ENCODE measurements around the gene PKIG. TPM values are rescaled to one million over a fixed set of nuclear protein-coding genes. Genes with fewer than 3 reads are reported as not detected.

PKIG gene
- total RNA-seq, 2 donors from 2014 or later: 60.9 to 81.1 TPM

- TF ChIP-seq POLR2AphosphoS5 (IDR thresholded peaks at IDR 0.05) (no peak), POLR2A (IDR thresholded peaks at IDR 0.05) (no peak), CTCF (IDR thresholded peaks at IDR 0.05) (no peak)
- intact Hi-C loops (cut with DNase I): no loop called here
- Histone ChIP-seq H3K4me1 (replicated peaks) (no peaks in the 10 kb centered on the region), H3K36me3 (no peaks in the 10 kb centered on the region), H3K27ac (peak overlapping the region; percentile 74), H3K27me3 (replicated peaks; ENCODE audit: insufficient read depth) (no peaks in the 10 kb centered on the region), H3K4me3 (no peak overlapping the region), H3K9me3 (no peaks in the 10 kb centered on the region)
- 92% methylated on average over 1 of the region's 1 CpG for WGBS
- no peak for DNase-seq (ENCODE audit: low spot score)
These were observed 864 bp upstream of the PKIG start for GRCh38 chr20:44581515-44581914.

- Histone ChIP-seq H3K9me3 (no peaks in the 10 kb centered on the region), H3K27me3 (replicated peaks; ENCODE audit: insufficient read depth) (no peaks in the 10 kb centered on the region), H3K4me3 (peak overlapping the region; percentile 20 to 24), H3K27ac (peak overlapping the region; percentile 74), H3K4me1 (replicated peaks) (no peaks in the 10 kb centered on the region), H3K36me3 (no peaks in the 10 kb centered on the region)
- intact Hi-C loops (cut with DNase I): no loop called here
- WGBS: 44% methylated on average over 1 of the region's 1 CpG
- TF ChIP-seq CTCF (IDR thresholded peaks at IDR 0.05): no peak
- no peak for TF ChIP-seq POLR2AphosphoS5 (IDR thresholded peaks at IDR 0.05)
- no peak for TF ChIP-seq POLR2A (IDR thresholded peaks at IDR 0.05)
- DNase-seq (ENCODE audit: low spot score): no peak
These were observed 778 bp downstream of the PKIG start for GRCh38 chr20:44583157-44583556.

GRCh38 chr20:44584162-44584561 lies 1.8 kb downstream of the PKIG start:
- DNase-seq (ENCODE audit: low spot score): no peak
- intact Hi-C loops (cut with DNase I): no loop called here
- Histone ChIP-seq H3K36me3 (no peaks in the 10 kb centered on the region), H3K27me3 (replicated peaks; ENCODE audit: insufficient read depth) (no peaks in the 10 kb centered on the region), H3K4me1 (replicated peaks) (no peaks in the 10 kb centered on the region), H3K4me3 (peak overlapping the region in 1 of 2 donors; percentile 20), H3K9me3 (no peaks in the 10 kb centered on the region), H3K27ac (peak overlapping the region; percentile 74)
- no peak for TF ChIP-seq POLR2A (IDR thresholded peaks at IDR 0.05)
- no peak for TF ChIP-seq POLR2AphosphoS5 (IDR thresholded peaks at IDR 0.05)
- no peak for TF ChIP-seq CTCF (IDR thresholded peaks at IDR 0.05)
- 85% methylated on average over 4 of the region's 4 CpGs for WGBS

- Histone ChIP-seq H3K4me3 (no peak overlapping the region), H3K27ac (peak overlapping the region in 1 of 2 donors; percentile 74), H3K4me1 (replicated peaks) (no peaks in the 10 kb centered on the region), H3K27me3 (replicated peaks; ENCODE audit: insufficient read depth) (no peaks in the 10 kb centered on the region), H3K36me3 (no peaks in the 10 kb centered on the region), H3K9me3 (no peaks in the 10 kb centered on the region)
- 81% methylated on average over 6 of the region's 6 CpGs for WGBS
- intact Hi-C loops (cut with DNase I): no loop called here
- DNase-seq (ENCODE audit: low spot score): no peak
- TF ChIP-seq CTCF (IDR thresholded peaks at IDR 0.05) (no peak), POLR2AphosphoS5 (IDR thresholded peaks at IDR 0.05) (no peak), POLR2A (IDR thresholded peaks at IDR 0.05) (no peak)
These were observed 2.9 kb downstream of the PKIG start for GRCh38 chr20:44585057-44585963.
